Measurements from ENCODE around the gene KIFC3. TPM values are rescaled to one million over a fixed set of nuclear protein-coding genes. Genes with fewer than 3 reads are reported as not detected.
A peak's percentile ranks its signal among the peaks of the same experiment; 100 is the strongest.
"Not testable (repeated sequence)": the region's sequence is repeated elsewhere in the genome, so short reads cannot be mapped to it uniquely, and the experiment has no call there.

The KIFC3 gene
- total RNA-seq, 1 donor from 2014 or later = 39.3 TPM

GRCh38 chr16:57804111-57804837 lies 2.0 kb upstream of the KIFC3 start:
- DNase-seq (ENCODE audit: low spot score) = no peak

GRCh38 chr16:57803134-57803990 lies 1.1 kb upstream of the KIFC3 start:
- no peak for DNase-seq (ENCODE audit: low spot score)

DNA sequence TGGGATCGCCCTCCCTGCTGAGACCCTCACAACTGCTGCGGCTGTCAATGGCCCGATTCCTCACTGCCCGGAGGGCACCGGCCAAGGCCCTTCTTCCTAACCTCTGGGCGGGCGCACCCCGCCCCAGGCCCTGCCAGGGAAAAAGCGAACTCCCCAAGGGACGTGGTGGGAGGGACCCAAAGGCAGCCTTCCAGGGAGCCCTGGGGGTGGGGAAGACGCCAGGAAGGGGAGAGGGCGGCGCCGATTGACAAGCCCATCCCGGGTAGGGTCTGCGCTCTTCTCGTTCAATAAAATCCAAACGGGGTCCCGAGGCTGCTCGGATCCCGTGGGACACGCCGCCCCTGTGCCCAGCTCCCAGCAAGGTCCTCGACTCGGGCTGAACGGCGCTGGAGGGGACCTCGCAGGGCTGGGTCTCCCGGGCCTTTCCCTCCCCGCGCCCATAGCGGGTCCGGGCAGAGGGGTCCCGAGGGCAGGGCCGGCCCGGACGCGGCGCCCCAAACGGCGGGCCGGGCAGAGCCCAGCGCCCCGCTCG lies 416 bp downstream of the KIFC3 start:
- no peak for DNase-seq (ENCODE audit: low spot score)

DNA sequence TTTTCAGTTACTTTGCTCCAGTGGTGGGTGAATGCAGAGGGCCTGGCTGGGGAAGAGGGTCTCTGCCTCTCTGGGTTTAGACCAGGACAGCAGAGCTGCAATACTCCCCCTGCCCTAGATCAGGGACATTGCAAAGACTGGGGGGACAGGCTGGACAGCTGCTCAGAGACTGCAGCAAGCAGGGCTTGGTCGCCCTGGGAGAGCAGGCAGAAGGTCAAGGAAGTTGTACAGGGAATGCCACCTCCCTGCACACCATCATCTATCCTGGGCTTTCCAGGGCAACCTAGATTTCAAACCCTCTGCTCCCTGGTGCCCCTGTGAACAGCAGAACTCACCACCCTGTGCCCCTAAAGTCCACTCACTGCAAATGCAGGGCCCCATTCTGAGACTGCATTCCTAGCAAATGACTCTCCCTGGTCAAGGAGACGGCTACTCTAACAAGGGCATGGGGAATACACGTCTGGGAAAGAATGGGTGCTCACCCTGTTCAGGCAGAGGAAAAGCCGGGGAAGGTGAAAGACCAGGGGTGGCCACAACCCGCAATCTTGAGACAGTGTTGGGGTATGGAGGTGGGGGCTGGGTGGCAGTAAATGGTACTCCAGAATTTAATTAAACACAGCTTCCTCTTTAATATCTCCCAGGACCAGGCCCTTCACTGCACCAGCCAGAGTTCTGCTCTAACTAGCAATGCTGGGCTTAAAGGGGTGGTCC lies 1.0 kb downstream of the KIFC3 start:
- no peak for DNase-seq (ENCODE audit: low spot score)

DNA sequence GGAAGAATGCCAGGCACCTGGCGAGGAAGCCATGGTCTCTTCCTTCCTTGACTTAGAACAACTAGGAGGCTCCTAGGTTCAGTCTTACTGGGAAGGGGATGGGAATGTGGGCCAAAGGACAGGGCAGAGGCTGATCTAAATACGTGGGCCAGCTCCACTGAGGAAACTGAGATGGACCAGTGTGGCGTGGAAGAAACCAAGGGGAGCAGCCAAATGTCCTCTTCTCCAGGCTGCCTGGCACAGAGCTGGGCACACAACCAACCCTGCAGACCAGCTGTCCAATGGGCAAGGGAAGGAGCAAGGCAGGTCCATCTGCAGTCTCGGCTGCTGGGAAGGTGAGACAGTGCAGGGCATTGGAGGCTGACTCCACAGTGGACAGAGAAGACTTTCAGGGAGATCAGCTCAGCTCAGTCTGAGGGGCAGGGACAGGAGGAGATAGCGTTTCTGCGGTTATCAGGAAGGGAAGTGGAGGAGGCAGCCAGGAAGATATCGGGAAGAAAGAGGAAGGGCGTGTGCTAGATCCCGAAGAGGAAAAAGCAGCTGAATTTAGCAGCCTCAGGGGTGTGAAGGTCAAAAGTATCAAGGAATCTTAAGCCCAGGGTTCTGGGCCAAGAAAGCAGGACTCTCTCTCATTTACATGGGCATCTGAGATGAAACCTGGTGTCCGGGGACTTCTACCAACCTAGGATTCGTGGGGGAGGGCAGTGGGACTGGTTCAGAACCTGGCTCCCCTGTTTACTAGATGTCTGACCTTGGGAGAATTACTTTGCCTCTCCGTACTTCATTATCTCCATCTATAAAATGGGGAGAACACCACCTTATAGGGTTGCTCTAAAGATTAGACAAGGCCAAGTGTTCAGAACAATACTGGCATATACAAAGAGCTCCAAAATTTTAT lies 1.8 kb downstream of the KIFC3 start:
- DNase-seq (ENCODE audit: low spot score) = no peak

GRCh38 chr16:57799600-57800199 lies 2.6 kb downstream of the KIFC3 start:
- no peak for DNase-seq (ENCODE audit: low spot score)

- no peak for DNase-seq (ENCODE audit: low spot score)
Observed at GRCh38 chr16:57798953-57799599, 3.2 kb downstream of the KIFC3 start.

DNA sequence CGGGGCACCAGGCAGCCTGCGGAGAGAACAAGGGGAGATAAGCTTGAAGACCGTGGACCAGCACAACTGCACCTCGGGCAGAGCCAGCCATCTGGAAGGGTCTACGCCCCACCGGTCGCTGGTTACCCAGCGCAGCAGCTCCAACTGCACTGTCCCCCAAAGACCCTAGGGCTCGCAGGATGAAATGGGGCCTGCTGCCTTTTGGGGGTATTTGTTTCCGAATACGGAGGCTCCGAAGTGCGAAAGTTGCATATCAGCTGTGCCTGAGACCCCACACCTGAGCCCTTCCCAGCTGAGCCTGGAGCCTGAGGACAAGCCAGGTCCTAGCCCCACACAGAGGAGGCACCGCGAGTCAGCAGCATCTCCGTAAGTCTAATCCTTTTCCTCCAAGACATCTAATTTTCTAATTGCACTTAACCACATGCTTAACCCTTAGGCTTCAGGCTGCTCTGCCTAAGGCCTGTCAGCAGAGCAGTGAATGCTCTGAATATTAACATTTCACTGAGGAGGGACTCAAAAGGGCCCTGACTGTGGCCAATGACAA lies 4.0 kb downstream of the KIFC3 start:
- no peak for DNase-seq (ENCODE audit: low spot score)

GRCh38 chr16:57797526-57798266 lies 4.6 kb downstream of the KIFC3 start:
- peak; percentile 49 for DNase-seq (ENCODE audit: low spot score)

DNA sequence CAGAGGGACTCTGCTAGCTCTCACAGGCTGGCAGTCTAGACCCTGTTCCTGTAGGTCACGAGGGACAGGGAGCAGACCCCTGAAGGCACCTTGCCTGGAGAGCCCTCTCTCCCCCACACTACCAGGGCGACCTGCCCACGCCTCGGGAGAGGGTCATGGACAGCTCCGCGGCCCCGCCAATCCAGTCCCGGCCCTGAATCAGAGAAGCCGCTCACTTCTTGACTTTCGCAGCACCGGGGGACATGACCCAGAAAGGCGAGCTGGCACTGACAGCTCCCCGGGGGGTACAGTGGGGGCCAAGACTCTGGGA lies 5.1 kb downstream of the KIFC3 start:
- DNase-seq (ENCODE audit: low spot score) = no peak

GRCh38 chr16:57796014-57796413 lies 6.3 kb downstream of the KIFC3 start:
- DNase-seq (ENCODE audit: low spot score) = not testable (repeated sequence)

DNA sequence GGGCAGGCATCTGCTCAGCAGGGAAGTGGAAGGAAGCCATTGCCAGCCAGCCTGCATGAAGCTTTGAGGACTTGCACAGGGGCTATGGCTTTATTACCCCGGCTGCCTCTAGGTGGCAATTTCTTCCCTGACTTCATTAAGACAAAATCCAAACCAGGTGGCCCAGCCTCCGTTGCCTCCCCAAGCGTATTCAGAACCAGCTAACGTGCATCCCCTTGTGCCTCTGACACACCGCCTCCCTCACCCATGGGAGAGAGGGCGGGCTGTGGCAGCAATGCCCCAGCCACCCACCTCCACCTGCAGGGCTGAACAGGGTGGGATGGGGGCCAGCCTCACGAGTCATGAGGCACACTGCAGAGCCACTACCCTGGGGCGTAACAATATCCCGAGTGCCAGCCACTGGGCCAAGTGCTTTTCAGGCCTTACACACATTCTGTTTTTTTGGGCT lies 6.8 kb downstream of the KIFC3 start:
- no peak for DNase-seq (ENCODE audit: low spot score)

DNA sequence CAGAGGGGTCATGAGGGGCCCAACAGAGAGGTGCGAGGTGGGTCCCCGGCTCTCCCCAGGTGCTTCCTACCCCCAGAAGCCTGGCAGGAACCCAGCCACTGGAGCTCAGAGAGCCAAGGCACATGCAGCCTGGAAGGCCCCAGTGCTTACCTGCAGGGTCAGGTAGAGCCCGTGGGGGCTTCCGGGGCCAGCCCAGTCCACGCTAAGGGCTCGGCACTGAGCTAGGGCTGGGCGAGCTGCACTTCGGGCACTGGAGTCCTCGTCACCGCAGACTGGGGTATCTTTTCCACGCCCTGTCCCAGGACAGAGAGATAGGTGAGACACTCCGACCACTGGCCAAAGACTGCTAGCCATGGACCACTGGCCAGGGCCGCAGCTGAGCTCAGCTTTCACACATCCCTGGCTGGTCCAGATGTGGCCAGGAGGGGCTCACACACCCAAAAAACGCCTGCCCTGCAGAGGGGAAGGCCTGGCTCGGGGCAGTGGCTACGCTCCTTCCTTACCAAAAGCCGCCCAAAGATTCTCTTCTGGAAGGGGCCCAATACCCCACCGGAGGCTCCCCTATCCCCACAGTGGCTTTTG lies 7.4 kb downstream of the KIFC3 start:
- DNase-seq (ENCODE audit: low spot score) = no peak

DNA sequence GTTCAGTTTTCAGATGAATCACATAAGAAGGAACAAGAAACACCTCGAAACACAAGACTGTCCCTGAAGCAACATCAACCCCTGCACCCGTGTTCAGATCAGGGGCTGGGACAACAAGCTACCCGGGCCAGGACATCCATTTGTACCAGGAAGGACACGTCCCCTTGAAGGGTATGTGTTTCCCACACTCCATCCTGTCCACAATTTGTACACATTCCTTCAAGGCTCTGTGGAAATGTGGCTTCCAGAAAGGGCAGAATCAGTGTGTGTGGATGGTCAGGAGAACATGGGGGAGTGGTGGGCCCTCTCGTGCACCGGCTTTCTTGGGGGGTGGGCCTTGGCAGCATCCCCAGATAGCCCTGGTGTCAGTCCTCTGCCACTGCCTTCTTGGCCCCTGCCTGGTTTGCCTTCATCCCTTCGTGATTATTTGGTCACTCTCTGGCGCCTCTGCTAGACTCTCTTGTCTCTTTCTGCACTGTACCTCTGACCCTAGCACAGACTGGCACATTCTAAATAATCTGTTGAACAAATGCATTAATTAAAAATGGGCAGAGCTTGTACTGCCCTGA lies 10.3 kb downstream of the KIFC3 start:
- no peak for DNase-seq (ENCODE audit: low spot score)

GRCh38 chr16:57791195-57791892 lies 10.9 kb downstream of the KIFC3 start:
- DNase-seq (ENCODE audit: low spot score) = no peak

DNA sequence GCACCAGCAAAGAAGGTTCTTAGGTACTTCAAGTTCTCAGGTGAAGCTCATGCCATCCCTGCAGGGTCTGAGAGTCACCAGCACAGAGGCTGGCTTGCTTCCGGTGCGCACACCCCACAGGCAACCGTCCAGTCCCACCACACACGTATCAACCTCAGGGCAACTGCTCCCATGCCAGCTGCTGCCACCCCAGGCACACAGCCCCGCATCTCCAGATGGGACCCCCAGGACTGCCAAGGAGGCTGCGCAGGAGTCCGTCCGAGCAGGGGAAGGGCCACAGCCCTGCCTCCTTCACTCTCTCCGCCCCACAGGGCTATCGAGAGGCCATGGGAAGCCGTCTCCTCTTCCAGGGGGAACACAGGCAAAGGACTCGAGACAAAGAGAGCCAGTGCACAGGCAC lies 13.3 kb downstream of the KIFC3 start:
- no peak for DNase-seq (ENCODE audit: low spot score)

GRCh38 chr16:57788252-57788841 lies 13.9 kb downstream of the KIFC3 start:
- no peak for DNase-seq (ENCODE audit: low spot score)

DNA sequence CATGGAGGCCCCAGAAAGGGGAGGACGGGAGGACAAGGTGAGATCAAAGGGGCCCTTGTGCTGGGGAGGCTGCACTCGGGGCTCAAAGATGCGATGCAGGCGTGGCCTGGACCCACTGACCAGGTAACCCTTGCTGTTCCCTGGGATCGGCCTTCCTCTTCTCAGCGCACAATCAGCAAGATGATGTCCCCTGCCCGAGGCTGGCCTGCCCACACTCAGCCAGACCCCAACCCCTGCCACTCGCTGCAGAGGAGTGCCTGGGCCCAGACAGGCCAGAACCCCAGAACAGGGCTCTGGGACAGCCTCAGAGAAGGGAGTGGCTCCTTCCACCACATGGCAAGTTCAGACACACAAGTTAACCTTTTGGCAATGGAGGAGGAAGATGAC lies 14.8 kb downstream of the KIFC3 start:
- no peak for DNase-seq (ENCODE audit: low spot score)

Data from mucosa of gallbladder (tissue), 1 donor.